T-helper 1 cell (primary cell): ENCODE measurements around the gene ALOX12B.
"Not testable (repeated sequence)": the region's sequence is repeated elsewhere in the genome, so short reads cannot be mapped to it uniquely, and the experiment has no call there.

Source experiments
- DNase-seq, 5 donors: peaks; one replicate each; pipeline ENCODE4 v3.0.0-alpha.2; 2012 to 2020

The ALOX12B gene

GRCh38 chr17:8081876-8082275 lies 5.6 kb downstream of the ALOX12B start:
- no peak for DNase-seq

- DNase-seq: no peak
These were observed 6.7 kb downstream of the ALOX12B start for GRCh38 chr17:8080799-8081219.

- DNase-seq: no peak
These were observed 7.2 kb downstream of the ALOX12B start for GRCh38 chr17:8080208-8080798.

GRCh38 chr17:8079291-8080207 lies 8.0 kb downstream of the ALOX12B start:
- DNase-seq: peak; percentile 58 to 79 (median 70)

- not testable (repeated sequence) for DNase-seq
These were observed 9.6 kb downstream of the ALOX12B start for GRCh38 chr17:8077939-8078338.

- DNase-seq: no peak
These were observed 10.8 kb downstream of the ALOX12B start for GRCh38 chr17:8076502-8077266.

- no peak for DNase-seq
These were observed 11.8 kb downstream of the ALOX12B start for GRCh38 chr17:8075574-8076342.

- DNase-seq: no peak
These were observed 12.4 kb downstream of the ALOX12B start for GRCh38 chr17:8075081-8075480.

GRCh38 chr17:8074554-8074953 lies 13.0 kb downstream of the ALOX12B start:
- no peak for DNase-seq

- peak; percentile 75 to 84 (median 81) for DNase-seq
These were observed 13.7 kb downstream of the ALOX12B start for GRCh38 chr17:8073627-8074484.

- peak in 2 of 5 donors; percentile 17 to 29 for DNase-seq
These were observed 14.6 kb downstream of the ALOX12B start for GRCh38 chr17:8072729-8073461.

- no peak for DNase-seq
These were observed 15.2 kb downstream of the ALOX12B start for GRCh38 chr17:8072341-8072728.

GRCh38 chr17:8071496-8071895 lies 16.0 kb downstream of the ALOX12B start:
- DNase-seq: no peak

GRCh38 chr17:8069587-8069860 lies 18.0 kb downstream of the ALOX12B start:
- DNase-seq: no peak

GRCh38 chr17:8068736-8069586 lies 18.6 kb downstream of the ALOX12B start:
- no peak for DNase-seq

GRCh38 chr17:8067806-8068205 lies 19.7 kb downstream of the ALOX12B start:
- no peak for DNase-seq

GRCh38 chr17:8066841-8067775 lies 20.4 kb downstream of the ALOX12B start:
- DNase-seq: no peak

GRCh38 chr17:8064561-8065019 lies 22.9 kb downstream of the ALOX12B start:
- no peak for DNase-seq
